DMS 273 (cell line): Measurements from ENCODE around the gene LHCGR.
A peak's percentile ranks its signal among the peaks of the same experiment; 100 is the strongest.

Experiments used
- DNase-seq: peaks from one replicate; lab custom pipeline; 2025; ENCODE audit not compliant: unreplicated experiment; lab: John Stamatoyannopoulos, UW

Gene LHCGR

GRCh38 chr2:48755473-48755872 lies at the start of gene LHCGR:
Gene LHCGR (minus strand): TSS chr2:48755724. CDS start chr2:48755671, 53 bp downstream.
- DNase-seq: peak; percentile 36

GRCh38 chr2:48799601-48800000 lies 44.1 kb upstream of the LHCGR start:
- DNase-seq: no peak

- no peak for DNase-seq
Measured at GRCh38 chr2:48795065-48795464, 39.5 kb upstream of the LHCGR start.

- no peak for DNase-seq
Measured at GRCh38 chr2:48793671-48794070, 38.1 kb upstream of the LHCGR start.

- no peak for DNase-seq
Measured at GRCh38 chr2:48792030-48792429, 36.5 kb upstream of the LHCGR start.

- DNase-seq: no peak
Measured at GRCh38 chr2:48790407-48791170, 35.1 kb upstream of the LHCGR start.

- DNase-seq: no peak
Measured at GRCh38 chr2:48787580-48787979, 32.1 kb upstream of the LHCGR start.

- no peak for DNase-seq
Measured at GRCh38 chr2:48781366-48781765, 25.8 kb upstream of the LHCGR start.

- DNase-seq: no peak
Measured at GRCh38 chr2:48779019-48779716, 23.6 kb upstream of the LHCGR start.

GRCh38 chr2:48774251-48774650 lies 18.7 kb upstream of the LHCGR start:
- no peak for DNase-seq

GRCh38 chr2:48771241-48772014 lies 15.9 kb upstream of the LHCGR start:
- DNase-seq: no peak

GRCh38 chr2:48770181-48770580 lies 14.7 kb upstream of the LHCGR start:
- DNase-seq: peak; percentile 5

GRCh38 chr2:48768669-48769068 lies 13.1 kb upstream of the LHCGR start:
- no peak for DNase-seq

GRCh38 chr2:48767330-48767729 lies 11.8 kb upstream of the LHCGR start:
- no peak for DNase-seq

GRCh38 chr2:48760826-48761225 lies 5.3 kb upstream of the LHCGR start:
- no peak for DNase-seq

- DNase-seq: no peak
Measured at GRCh38 chr2:48759682-48760081, 4.2 kb upstream of the LHCGR start.

GRCh38 chr2:48756289-48756688 lies 765 bp upstream of the LHCGR start:
- DNase-seq: no peak

- DNase-seq: no peak
Measured at GRCh38 chr2:48754874-48755273, 650 bp downstream of the LHCGR start.

- no peak for DNase-seq
Measured at GRCh38 chr2:48753228-48753627, 2.3 kb downstream of the LHCGR start.

- DNase-seq: no peak
Measured at GRCh38 chr2:48750128-48750739, 5.3 kb downstream of the LHCGR start.
